Right ventricle myocardium superior (tissue), 1 donor: ENCODE results near the gene KIF2A. TPM values are rescaled to one million over a fixed set of nuclear protein-coding genes. Genes with fewer than 3 reads are reported as not detected.
A peak's percentile ranks its signal among the peaks of the same experiment; 100 is the strongest.
"Not testable (repeated sequence)": the region's sequence is repeated elsewhere in the genome, so short reads cannot be mapped to it uniquely, and the experiment has no call there.

Experiments
- ATAC-seq: fragments of 200-7000 bp; cut with Tn5 transposase; one replicate; pipeline ENCODE4 v1.9.1; 2020; ENCODE audit warnings: mild to moderate bottlenecking; ENCODE audit not compliant: poor library complexity
- DNase-seq: peaks from one replicate; pipeline ENCODE4 v3.0.0-alpha.2; 2020
- intact Hi-C: fragments of 100-400 bp; cut with DNase I; formaldehyde crosslinking; loops from one replicate; pipeline ENCODE4 v1.11.2; 2022
- total RNA-seq: library from RNA; stranded (reverse); fragmentation: NEBNext Ultra II Directional; extraction: Animal tissue kit (Norgen Biotek cat#: 25700); gene quantifications from one replicate; pipeline ENCODE4 v1.2.1, GENCODE V29; 2021
- donor health status: DM: no; HTN: yes; CAD: no; lungs with severe emphysema.

Gene KIF2A
- total RNA-seq, 1 donor from 2014 or later = 10.6 TPM

GRCh38 chr5:62287237-62287636, 18.8 kb upstream of the KIF2A start:
- no peak for ATAC-seq
- no peak for DNase-seq
- intact Hi-C loops = no loop called here

GRCh38 chr5:62288118-62288517, 17.9 kb upstream of the KIF2A start:
- intact Hi-C loops = no loop called here

GRCh38 chr5:62289813-62290212, 16.2 kb upstream of the KIF2A start:
- no peak for DNase-seq
- no peak for ATAC-seq
- intact Hi-C loops = no loop called here

More at GRCh38 chr5:62288118-62288517, 17.9 kb upstream of the KIF2A start:
- ATAC-seq = no peak
- no peak for DNase-seq

- DNase-seq, ATAC-seq, intact Hi-C loops: not testable (repeated sequence)
Measured at GRCh38 chr5:62291829-62292228, 14.2 kb upstream of the KIF2A start.

- DNase-seq (no peak), ATAC-seq (no peak)
- intact Hi-C loops = no loop called here
Measured at GRCh38 chr5:62296998-62297397, 9.0 kb upstream of the KIF2A start.

GRCh38 chr5:62298118-62298517, 7.9 kb upstream of the KIF2A start:
- DNase-seq (no peak), ATAC-seq (no peak)
- intact Hi-C loops = no loop called here

- DNase-seq (no peak), ATAC-seq (no peak)
- intact Hi-C loops = no loop called here
Measured at GRCh38 chr5:62299101-62299500, 6.9 kb upstream of the KIF2A start.

GRCh38 chr5:62299600-62299999, 6.4 kb upstream of the KIF2A start:
- intact Hi-C loops = no loop called here
- DNase-seq = no peak
- no peak for ATAC-seq

GRCh38 chr5:62305358-62305714, 670 bp upstream of the KIF2A start:
- intact Hi-C loops = no loop called here
- DNase-seq (no peak), ATAC-seq (no peak)

GRCh38 chr5:62306323-62306895, 403 bp downstream of the KIF2A start:
- intact Hi-C loops = no loop called here
- ATAC-seq (peak; percentile 83), DNase-seq (no peak)

- ATAC-seq (peak; percentile 21), DNase-seq (no peak)
- intact Hi-C loops = no loop called here
Measured at GRCh38 chr5:62306896-62307689, 1.1 kb downstream of the KIF2A start.

GRCh38 chr5:62308439-62308838, 2.4 kb downstream of the KIF2A start:
- intact Hi-C loops = no loop called here
- DNase-seq = no peak
- no peak for ATAC-seq

- DNase-seq (no peak), ATAC-seq (no peak)
- intact Hi-C loops = no loop called here
Measured at GRCh38 chr5:62309107-62309506, 3.1 kb downstream of the KIF2A start.

GRCh38 chr5:62310426-62311143, 4.6 kb downstream of the KIF2A start:
- no peak for DNase-seq
- intact Hi-C loops = no loop called here
- ATAC-seq = no peak

GRCh38 chr5:62312036-62312435, 6.0 kb downstream of the KIF2A start:
- intact Hi-C loops = no loop called here
- DNase-seq = no peak
- ATAC-seq = no peak

GRCh38 chr5:62312674-62313073, 6.7 kb downstream of the KIF2A start:
- intact Hi-C loops = no loop called here
- no peak for DNase-seq
- ATAC-seq = no peak

- intact Hi-C loops = no loop called here
- DNase-seq = no peak
Measured at GRCh38 chr5:62314213-62314830, 8.3 kb downstream of the KIF2A start.

GRCh38 chr5:62315376-62316175, 9.6 kb downstream of the KIF2A start:
- ATAC-seq (no peak), DNase-seq (no peak)
- intact Hi-C loops = no loop called here

More at GRCh38 chr5:62314213-62314830, 8.3 kb downstream of the KIF2A start:
- ATAC-seq = no peak

GRCh38 chr5:62316176-62316502, 10.1 kb downstream of the KIF2A start:
- intact Hi-C loops = no loop called here
- no peak for DNase-seq
- no peak for ATAC-seq
